M059J (cell line): ENCODE data around the gene CLDN6. TPM values are rescaled to one million over a fixed set of nuclear protein-coding genes. Genes with fewer than 3 reads are reported as not detected.

Source experiments
- DNase-seq: peaks from one replicate; pipeline ENCODE4 v3.0.0-alpha.2; 2012; ENCODE audit warnings: low read depth
- total RNA-seq: library from RNA; depleted of rRNA; stranded (reverse); fragments of >200 nt; shearing (Covaris generic); gene quantifications from 2 replicates; pipeline ENCODE4 v1.2.3, GENCODE V29; 2014

The CLDN6 gene
- total RNA-seq, 1 experiment from 2014 or later = 0.34 TPM

DNA sequence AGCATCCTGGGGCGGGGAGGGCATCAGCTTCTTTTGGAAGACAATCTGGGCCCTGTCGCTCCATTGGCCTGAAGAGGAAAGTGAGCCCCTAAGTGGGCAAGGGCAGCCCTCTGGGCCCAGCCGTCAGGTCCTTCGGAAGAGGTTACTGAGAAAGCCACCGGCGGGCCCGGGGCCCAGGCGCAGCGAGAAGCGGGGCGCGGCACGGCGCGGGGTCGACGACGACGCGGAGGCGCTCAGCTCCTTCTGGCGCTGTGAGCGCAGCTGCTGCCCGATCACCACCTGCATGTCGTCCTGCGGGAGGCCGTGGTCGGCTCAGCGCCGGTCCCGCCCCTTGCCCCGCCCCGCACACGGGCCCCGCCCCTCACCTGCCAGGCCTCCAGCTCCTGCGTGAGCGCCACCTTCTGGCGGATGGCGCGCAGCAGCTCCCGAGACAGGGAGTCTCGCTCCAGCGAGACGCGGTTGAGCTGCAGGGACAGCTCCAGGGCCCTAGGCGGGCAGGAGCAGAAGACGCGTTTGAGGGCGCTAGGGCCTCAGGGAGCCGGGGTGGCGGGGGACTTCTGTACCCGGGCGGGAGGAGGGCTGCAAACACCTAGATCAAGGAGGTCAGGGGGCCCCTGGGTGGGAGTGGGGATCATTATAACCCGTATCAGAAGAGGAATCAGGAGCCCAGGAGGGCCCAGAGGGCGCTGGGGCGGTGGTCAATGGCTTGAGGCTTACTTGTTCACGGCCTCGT is 10.2 kb upstream of the CLDN6 start:
- no peak for DNase-seq

DNA sequence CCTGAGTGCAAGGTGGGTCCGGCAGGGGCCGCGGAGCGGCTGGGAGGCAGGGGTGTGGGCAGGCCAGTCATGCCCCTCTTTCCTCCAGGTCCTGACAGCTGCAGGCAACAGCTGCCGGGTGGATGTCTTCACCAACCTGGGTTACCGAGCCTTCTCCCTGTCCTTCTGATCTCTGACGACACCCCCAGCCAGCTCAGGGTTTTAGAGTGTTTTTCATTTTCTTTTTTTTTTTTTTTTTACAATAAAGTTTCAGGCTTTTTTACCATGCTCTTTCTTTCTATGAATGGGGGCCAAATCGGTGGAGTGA is 9.5 kb upstream of the CLDN6 start:
- no peak for DNase-seq

- no peak for DNase-seq
These were observed 8.9 kb upstream of the CLDN6 start for GRCh38 chr16:3026609-3027488.

- no peak for DNase-seq
These were observed 8.0 kb upstream of the CLDN6 start for GRCh38 chr16:3026003-3026378.

DNA sequence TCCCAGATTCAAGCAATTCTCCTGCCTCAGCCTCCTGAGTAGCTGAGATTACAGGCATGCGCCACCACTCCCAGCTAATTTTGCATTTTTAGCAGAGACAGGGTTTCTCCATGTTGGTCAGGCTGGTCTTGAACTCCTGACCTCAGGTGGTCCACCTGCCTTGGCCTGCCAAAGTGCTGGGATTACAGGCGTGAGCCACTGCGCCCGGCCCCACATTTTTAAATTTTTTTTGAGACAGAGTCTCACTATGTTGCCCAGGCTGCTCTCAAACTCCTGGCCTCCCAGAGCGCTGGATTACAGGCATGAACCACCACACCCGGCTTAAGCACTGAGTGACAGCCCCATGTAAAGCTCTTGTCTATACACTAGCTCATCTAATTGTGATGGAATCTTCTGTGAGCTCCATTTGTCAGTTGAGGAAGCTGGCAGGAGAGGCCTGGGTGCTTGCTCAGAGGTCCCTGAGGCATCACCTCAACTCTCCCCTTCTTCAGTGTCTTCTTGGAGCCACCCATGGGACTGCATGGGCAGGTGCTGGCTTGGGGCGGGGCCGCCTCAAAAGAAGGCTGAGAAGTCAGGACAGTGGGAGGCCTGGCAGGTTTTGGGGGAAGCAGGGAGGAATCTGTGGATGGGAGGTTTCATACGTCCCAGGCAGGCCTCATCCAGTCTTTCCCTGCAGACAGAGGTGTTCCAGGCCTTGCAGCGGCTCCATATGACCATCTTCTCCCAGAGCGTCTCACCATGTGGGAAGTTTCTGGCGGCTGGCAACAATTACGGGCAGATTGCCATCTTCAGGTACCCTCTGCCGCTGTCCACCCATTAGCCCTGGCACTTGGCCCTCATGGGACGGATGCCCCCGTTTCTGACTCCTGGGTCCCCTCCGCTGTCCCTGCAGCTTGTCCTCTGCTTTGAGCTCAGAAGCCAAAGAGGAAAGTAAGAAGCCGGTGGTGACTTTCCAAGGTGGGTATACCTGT is 7.3 kb upstream of the CLDN6 start:
- no peak for DNase-seq

DNA sequence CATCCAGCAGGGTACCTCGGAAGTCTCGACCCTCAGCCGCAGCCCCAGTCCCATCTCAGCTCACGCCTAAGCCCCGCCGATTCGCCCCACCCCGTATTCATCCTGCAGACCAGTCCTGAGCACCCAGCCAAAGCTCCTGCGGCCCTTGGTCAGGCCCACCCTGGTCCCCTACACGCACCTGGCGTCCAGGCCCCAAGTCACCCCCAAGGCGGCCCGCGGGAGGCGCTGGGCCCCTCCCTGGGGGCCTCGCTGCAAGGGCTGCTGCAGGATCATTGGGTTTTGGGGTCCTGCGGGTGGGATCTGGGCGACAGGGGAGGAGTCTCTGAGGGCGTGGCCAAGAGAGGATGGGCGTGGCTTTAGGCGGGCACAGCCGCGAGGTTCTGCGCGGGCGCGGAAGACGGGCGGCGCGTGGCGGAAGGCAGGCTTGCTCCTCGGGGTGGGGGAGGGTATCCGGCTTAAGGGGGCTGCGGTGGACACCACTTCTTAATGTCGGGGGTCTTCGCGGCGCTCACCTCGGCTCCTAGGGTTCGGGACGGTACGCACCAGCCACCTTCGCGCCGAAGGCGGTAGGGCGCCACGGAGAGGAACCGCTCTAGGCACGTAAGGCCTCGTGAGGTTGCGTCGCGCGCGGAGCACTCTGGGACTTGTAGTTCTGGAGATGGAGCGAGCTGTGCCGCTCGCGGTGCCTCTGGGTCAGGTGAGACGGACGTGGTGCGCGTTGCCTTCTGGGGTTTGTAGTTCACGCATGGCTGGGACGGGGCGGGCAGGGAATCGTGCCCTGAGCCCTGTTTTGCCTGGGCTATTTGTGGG is 5.9 kb upstream of the CLDN6 start, which contains the start of the genes HCFC1R1 and THOC6:
Gene HCFC1R1, minus strand, starts transcription at position 274 of the 810 bp plus-strand sequence. Its CDS starts 1 bp downstream, at position 273.
Gene THOC6, plus strand, starts transcription at position 367 of the 810 bp plus-strand sequence. Its CDS starts 292 bp downstream, at position 659.
- DNase-seq = peak; percentile 98

DNA sequence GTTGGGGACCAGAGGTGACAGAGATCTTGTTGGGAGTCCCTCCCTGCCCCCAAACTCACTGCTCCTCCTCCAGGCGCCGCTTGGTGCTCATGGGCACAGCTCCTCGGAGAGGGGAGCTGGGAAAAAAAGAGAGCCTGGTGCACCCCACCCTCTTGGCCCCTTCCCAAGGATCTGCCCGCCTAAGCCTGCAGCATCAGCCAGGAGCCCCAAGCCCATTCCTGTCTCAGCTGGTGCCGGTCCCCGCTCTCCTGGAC is 5.4 kb upstream of the CLDN6 start:
- peak; percentile 96 for DNase-seq

DNA sequence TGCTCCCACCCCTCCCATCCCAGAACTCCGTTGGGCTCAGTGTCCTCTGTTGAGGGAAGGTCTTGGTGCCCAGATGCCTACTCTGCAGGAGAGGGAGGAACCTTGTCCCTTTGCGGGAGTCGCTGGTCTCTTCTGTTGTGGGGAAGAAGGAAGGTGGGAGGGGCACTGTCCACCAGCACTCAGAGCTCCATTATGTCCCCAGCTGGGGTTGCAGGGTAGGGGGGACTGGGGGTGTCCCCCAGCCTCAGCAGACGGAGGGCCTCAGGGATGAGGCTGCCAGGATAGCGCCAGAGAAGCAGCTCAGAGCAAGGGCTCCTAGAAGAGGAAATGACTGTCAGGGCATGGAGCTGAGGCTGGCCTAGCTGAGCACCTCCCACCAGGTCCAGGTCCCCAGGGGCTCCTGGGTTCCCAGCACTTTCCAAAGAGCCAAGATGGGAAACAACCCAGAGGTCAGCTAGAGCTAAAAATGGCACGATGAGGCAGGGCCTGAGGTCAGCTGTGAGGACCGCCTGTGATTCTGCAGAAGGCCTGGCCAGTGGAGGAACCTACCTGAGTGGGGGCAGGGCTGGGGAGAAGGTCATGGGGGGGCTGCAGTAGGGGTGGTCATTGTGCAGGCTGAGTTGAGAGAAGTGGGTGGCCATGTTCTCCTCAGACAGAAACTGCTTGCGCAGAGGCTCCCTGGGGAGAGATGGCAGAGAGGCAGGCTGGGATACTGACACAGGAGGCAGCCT is 4.9 kb upstream of the CLDN6 start:
- DNase-seq = no peak

DNA sequence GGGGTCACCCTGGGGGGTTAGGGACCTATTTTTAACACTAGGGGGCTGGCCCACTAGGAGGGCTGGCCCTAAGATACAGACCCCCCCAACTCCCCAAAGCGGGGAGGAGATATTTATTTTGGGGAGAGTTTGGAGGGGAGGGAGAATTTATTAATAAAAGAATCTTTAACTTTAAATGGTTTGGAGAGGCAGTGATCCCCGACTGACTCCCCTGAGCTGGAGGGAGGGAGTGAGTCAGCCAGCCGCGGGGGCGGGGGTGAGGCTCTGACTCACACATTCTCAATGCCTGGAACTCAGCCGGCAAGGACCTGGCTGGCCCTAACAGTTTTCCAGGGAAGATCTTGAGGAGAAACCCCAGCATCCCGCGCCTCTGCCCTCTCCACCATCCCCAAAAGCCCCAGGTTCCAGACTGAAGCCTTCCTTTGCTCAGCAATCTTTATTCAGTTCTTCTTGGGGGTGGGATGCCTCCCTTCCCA is 4.3 kb upstream of the CLDN6 start:
- peak; percentile 96 for DNase-seq

GRCh38 chr16:3021449-3022207 is 3.6 kb upstream of the CLDN6 start:
- peak; percentile 99 for DNase-seq

- DNase-seq = peak; percentile 91
These were observed 2.8 kb upstream of the CLDN6 start for GRCh38 chr16:3020604-3021448.

GRCh38 chr16:3020247-3020603 is 2.2 kb upstream of the CLDN6 start, which contains the start of gene TNFRSF12A:
Gene TNFRSF12A (plus strand): TSS chr16:3020368. CDS start chr16:3020398, 30 bp downstream.
- peak; percentile 79 for DNase-seq

DNA sequence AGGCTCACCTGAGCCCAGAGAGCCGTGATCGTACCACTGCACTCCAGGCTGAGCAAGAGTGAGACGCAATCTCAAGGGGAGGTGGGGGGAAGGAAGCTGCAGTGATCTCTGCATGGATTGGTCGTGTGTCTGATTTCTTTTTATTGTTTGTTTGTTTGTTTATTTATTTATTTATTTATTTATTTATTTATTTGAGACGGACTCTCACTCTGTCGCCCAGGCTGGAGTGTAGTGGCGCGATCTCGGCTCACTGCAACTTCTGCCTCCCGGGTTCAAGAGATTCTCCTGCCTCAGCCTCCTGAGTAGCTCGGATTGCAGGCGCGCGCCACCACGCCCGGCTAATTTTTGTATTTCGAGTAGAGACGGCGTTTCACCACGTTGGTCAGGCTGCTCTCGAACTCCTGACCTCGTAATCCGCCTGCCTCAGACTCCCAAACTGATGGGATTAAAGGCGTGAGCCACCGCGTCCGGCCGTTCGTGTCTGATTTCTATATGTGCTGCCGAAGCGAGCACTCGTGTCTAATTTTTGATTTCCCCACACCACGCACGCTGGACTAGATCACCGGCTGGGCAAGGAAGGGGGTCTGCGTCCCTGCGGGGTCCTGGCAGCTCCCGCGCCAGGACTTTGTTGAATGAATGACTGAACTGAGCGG is 1.7 kb upstream of the CLDN6 start:
- DNase-seq = no peak

- no peak for DNase-seq
These were observed 639 bp downstream of the CLDN6 start for GRCh38 chr16:3017344-3017743.

DNA sequence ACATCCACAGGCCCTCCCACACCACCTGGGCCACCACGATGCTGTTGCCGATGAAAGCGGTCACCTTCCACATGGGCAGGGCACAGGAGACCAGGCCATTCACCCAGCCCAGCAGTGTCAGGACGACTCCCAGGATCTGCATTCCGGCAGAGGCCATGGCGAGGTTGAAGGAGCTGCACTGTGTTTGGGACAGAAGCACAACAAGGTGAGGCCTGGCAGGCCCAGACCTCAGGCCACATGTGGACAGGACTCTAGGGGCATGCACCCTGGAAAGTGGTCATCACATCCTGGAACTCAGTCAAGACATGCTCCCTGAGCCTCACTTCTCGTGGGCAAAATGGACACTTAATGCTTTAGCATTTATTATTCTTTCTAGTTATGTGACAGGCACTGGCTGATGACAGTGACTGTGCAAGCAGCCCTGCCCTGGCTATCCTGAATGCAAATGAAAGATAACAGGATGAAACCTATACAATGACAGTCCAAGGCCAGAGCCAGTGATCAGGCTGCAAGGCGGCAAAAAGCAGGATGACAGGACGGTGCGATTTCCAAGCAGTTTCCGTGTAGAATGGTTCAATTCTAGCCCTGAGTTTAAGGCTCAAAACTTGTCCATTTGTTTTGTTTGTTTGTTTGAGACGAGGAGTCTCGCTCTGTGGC is 2.0 kb downstream of the CLDN6 start:
- DNase-seq = no peak

- no peak for DNase-seq
These were observed 3.0 kb downstream of the CLDN6 start for GRCh38 chr16:3014971-3015370.

DNA sequence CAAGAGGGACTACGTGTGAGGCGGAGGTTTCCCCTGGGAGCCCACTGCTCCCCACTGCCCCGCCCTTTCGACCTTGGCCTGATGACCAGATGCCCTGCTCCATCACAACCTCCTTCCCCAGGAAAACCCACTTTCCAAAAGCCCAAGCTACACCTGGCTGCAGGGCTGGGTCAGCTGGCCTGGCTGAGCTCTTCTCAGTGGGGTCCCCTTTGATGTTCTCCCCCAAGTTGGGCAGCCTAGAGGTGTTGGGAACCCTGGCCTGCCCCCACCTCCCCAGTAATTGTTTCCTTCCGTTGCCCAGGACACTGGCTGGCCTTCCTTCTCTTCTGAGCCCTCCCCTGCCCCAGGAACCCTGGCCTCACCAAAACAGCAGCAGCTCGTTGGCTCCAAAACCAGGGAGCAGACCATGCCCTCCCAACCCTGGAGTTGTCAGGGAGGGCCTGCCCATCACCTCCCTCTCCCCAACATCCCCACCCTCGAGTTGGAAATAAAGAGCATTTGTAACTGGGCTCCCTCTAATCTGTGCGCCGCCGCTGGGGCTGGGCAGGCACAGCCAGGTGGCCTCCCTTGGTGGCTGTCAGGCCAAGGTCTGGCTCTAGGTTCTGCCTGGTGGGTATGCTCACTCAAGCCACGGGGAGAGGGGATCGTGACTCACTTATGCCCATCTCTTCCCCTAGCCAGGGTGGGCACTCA is 3.8 kb downstream of the CLDN6 start:
- no peak for DNase-seq
